Trophoblast cell (in vitro differentiated cells and primary cell): ENCODE data around the gene PRCC.

ENCODE experiments used
- DNase-seq, 2 donors: peaks; one replicate each; pipeline ENCODE4 v3.0.0-alpha.2; 2016
- H2AFZ ChIP-seq: 2 replicates; pipeline ENCODE4 v1.6.1; 2013; ENCODE audit warnings: low read length, moderate library complexity, mild to moderate bottlenecking; ENCODE audit not compliant: insufficient read depth, poor library complexity
- H2AK5ac ChIP-seq: 2 replicates; pipeline ENCODE4 v1.6.1; 2013; ENCODE audit warnings: mild to moderate bottlenecking, low read length
- H2BK120ac ChIP-seq: 2 replicates; pipeline ENCODE4 v1.6.1; 2013; ENCODE audit warnings: low read length, mild to moderate bottlenecking, moderate library complexity; ENCODE audit not compliant: insufficient read depth, poor library complexity
- H2BK12ac ChIP-seq: 2 replicates; pipeline ENCODE4 v1.6.1; 2013; ENCODE audit warnings: mild to moderate bottlenecking, low read length, moderate library complexity
- H2BK5ac ChIP-seq: 2 replicates; pipeline ENCODE4 v1.6.1; 2013; ENCODE audit warnings: low read length, low read depth, moderate library complexity, mild to moderate bottlenecking; ENCODE audit not compliant: poor library complexity
- H3K14ac ChIP-seq: 2 replicates; pipeline ENCODE4 v1.6.1; 2013; ENCODE audit warnings: mild to moderate bottlenecking, low read length
- H3K18ac ChIP-seq: 2 replicates; pipeline ENCODE4 v1.6.1; 2013; ENCODE audit warnings: mild to moderate bottlenecking, low read length
- H3K23ac ChIP-seq: 2 replicates; pipeline ENCODE4 v1.6.1; 2013; ENCODE audit warnings: low read length
- H3K27ac ChIP-seq: 2 replicates; pipeline ENCODE4 v1.5.1; 2013; ENCODE audit warnings: low read depth, mild to moderate bottlenecking, inconsistent platforms, low read length, moderate library complexity
- H3K27me3 ChIP-seq: 2 replicates; pipeline ENCODE4 v1.6.1; 2013; ENCODE audit warnings: inconsistent platforms, mild to moderate bottlenecking, low read length, moderate library complexity; ENCODE audit not compliant: insufficient read depth
- H3K36me3 ChIP-seq, 2 experiments: 1 replicate in 1 of 2; 2 replicates in 1 of 2; pipeline ENCODE4 v1.6.1; 2013; ENCODE audit warnings: low read length in 2 of 2, mild to moderate bottlenecking in 2 of 2, moderate library complexity in 1 of 2; ENCODE audit not compliant: insufficient read depth in 2 of 2, control insufficient read depth in 1 of 2
- H3K4ac ChIP-seq: 2 replicates; pipeline ENCODE4 v1.6.1; 2013; ENCODE audit warnings: low read depth, mild to moderate bottlenecking, low read length, moderate library complexity
- H3K4me1 ChIP-seq, 2 experiments: 1 replicate in 1 of 2; 2 replicates in 1 of 2; pipeline ENCODE4 v1.6.1; 2013; ENCODE audit warnings: low read length in 2 of 2, mild to moderate bottlenecking in 2 of 2, moderate library complexity in 1 of 2; ENCODE audit not compliant: insufficient read depth in 2 of 2, control insufficient read depth in 1 of 2
- H3K4me2 ChIP-seq: 2 replicates; pipeline ENCODE4 v1.6.1; 2013; ENCODE audit warnings: inconsistent platforms, mild to moderate bottlenecking, low read length, moderate library complexity
- H3K4me3 ChIP-seq: 2 replicates; pipeline ENCODE4 v1.5.1; 2013; ENCODE audit warnings: mild to moderate bottlenecking, low read depth, low read length, inconsistent platforms
- H3K79me1 ChIP-seq: one replicate; pipeline ENCODE4 v1.6.1; 2013; ENCODE audit warnings: low read length
- H3K79me2 ChIP-seq: 2 replicates; pipeline ENCODE4 v1.6.1; 2013; ENCODE audit warnings: low read length, mild to moderate bottlenecking; ENCODE audit not compliant: control insufficient read depth, insufficient read depth, poor library complexity
- H3K9ac ChIP-seq: 2 replicates; pipeline ENCODE4 v1.6.1; 2013; ENCODE audit warnings: mild to moderate bottlenecking, low read length
- H3K9me3 ChIP-seq: 2 replicates; pipeline ENCODE4 v1.6.1; 2013; ENCODE audit warnings: low read depth, mild to moderate bottlenecking, control low read depth, inconsistent platforms, low read length; ENCODE audit not compliant: insufficient read depth
- H4K12ac ChIP-seq: 2 replicates; pipeline ENCODE4 v1.6.1; 2013; ENCODE audit warnings: low read depth, mild to moderate bottlenecking, low read length, moderate library complexity
- H4K8ac ChIP-seq: 2 replicates; pipeline ENCODE4 v1.6.1; 2013; ENCODE audit warnings: low read depth, mild to moderate bottlenecking, low read length, moderate library complexity
- H4K91ac ChIP-seq: one replicate; pipeline ENCODE4 v1.6.1; 2013; ENCODE audit warnings: low read depth, mild to moderate bottlenecking, low read length, moderate library complexity
- WGBS: extraction: QIAGEN DNeasy Blood & Tissue Kit; methylation state at CpG from one replicate; pipeline ENCODE4 v1.1.7; 2013; ENCODE audit warnings: missing lambda C conversion rate; ENCODE audit not compliant: insufficient read length, insufficient coverage; ENCODE audit errors: extremely low coverage; 5-methylcytosine and 5-hydroxymethylcytosine counted together

PRCC gene

DNA sequence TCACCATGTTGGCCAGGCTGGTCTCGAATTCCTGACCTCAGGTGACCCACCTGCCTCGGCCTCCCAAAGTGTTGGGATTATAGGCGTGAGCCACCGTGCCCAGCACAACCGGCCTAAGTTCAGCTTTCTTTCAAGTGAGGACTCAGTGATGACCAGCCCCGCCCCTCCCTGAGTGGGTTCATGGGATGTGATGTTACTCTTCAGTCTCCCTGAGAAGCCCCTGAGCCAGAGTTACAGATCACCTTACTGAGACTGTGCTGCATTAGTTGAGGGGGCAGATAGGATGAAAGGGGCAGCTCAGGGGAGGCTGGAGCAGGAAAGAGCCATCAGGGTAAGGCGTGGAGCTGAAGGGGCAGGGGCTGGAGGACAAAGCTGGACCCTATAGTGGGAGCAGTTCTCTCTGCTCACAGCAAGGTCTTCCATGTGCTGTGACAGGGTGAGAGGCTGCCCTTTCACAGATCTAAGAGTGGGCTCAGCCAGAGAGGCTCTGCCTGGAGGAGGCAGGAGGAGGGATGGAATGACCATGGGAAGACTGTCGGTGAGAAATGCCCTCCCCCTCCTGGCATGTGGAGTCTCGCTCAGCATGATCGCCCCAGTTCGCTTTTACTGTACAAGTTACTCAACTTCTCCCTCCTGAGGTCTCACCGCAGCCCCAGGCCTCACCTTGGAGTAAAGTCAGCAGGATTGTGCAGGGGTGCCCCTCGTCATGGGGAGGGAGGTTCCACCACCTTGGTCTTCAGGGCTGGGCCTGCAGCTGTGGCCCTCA lies 35.9 kb downstream of the PRCC start:
- H3K4me2 ChIP-seq, result no peak overlapping the region
- no peak overlapping the region for H2BK5ac ChIP-seq
- WGBS, result no CpG with 5 or more reads among the region's 13 CpGs
- H4K8ac ChIP-seq, result no peak overlapping the region
- H3K27ac ChIP-seq, result no peak overlapping the region
- H2BK120ac ChIP-seq, result no peak overlapping the region
- no peak overlapping the region for H3K23ac ChIP-seq
- no peak overlapping the region for H2BK12ac ChIP-seq
- no peak overlapping the region for H3K9ac ChIP-seq
- H3K14ac ChIP-seq, result no peak overlapping the region
- H3K4ac ChIP-seq, result no peak overlapping the region
- no peak overlapping the region for H2AK5ac ChIP-seq
- H4K12ac ChIP-seq, result no peak overlapping the region
- H3K4me1 ChIP-seq, result no peaks in the 10 kb centered on the region
- H3K79me1 ChIP-seq, result no peaks in the 10 kb centered on the region
- no peak overlapping the region for H3K18ac ChIP-seq
- H3K36me3 ChIP-seq, result peaks cover 12 to 26% of the 10 kb centered on the region in 2 experiments
- H3K9me3 ChIP-seq, result no peaks in the 10 kb centered on the region
- H3K79me2 ChIP-seq, result no peaks in the 10 kb centered on the region
- no peak overlapping the region for H3K4me3 ChIP-seq
- H3K27me3 ChIP-seq, result no peaks in the 10 kb centered on the region
- no peak overlapping the region for H2AFZ ChIP-seq
- no peak overlapping the region for H4K91ac ChIP-seq
- no peak for DNase-seq

DNA sequence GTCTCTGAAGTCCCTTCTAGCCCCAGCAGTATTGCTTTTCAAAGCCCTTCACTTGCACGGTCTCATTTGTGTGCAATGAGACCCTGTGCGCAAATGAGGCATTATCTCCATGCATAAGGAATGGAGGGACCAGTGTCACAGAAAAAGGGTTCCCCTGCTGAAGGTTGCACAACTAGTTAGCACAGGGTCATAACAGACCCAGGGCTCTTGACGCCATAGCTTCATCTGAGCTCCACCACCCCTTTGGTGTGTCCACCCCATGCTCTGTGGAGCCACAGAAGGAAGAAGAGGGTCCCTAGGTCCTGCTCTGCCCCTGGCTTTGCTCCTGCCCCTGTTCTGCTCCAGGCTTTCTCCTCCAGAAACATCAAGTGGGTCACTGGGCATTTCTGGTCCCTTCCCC lies 36.7 kb downstream of the PRCC start:
- no CpG with 5 or more reads among the region's 3 CpGs for WGBS
- H4K8ac ChIP-seq, result no peak overlapping the region
- no peak overlapping the region for H4K91ac ChIP-seq
- no peak overlapping the region for H3K27ac ChIP-seq
- H3K4me2 ChIP-seq, result no peak overlapping the region
- H3K79me2 ChIP-seq, result no peaks in the 10 kb centered on the region
- H3K9ac ChIP-seq, result no peak overlapping the region
- H3K9me3 ChIP-seq, result no peaks in the 10 kb centered on the region
- H3K4me3 ChIP-seq, result no peak overlapping the region
- no peak overlapping the region for H3K4ac ChIP-seq
- H3K27me3 ChIP-seq, result no peaks in the 10 kb centered on the region
- no peak overlapping the region for H2AK5ac ChIP-seq
- no peak overlapping the region for H3K23ac ChIP-seq
- no peak overlapping the region for H3K18ac ChIP-seq
- no peaks in the 10 kb centered on the region for H3K4me1 ChIP-seq
- H2BK5ac ChIP-seq, result no peak overlapping the region
- H3K36me3 ChIP-seq, result peaks cover 12 to 22% of the 10 kb centered on the region in 2 experiments
- no peak for DNase-seq
- no peak overlapping the region for H2AFZ ChIP-seq
- H3K14ac ChIP-seq, result no peak overlapping the region
- H2BK12ac ChIP-seq, result no peak overlapping the region
- H3K79me1 ChIP-seq, result no peaks in the 10 kb centered on the region
- no peak overlapping the region for H4K12ac ChIP-seq
- no peak overlapping the region for H2BK120ac ChIP-seq

DNA sequence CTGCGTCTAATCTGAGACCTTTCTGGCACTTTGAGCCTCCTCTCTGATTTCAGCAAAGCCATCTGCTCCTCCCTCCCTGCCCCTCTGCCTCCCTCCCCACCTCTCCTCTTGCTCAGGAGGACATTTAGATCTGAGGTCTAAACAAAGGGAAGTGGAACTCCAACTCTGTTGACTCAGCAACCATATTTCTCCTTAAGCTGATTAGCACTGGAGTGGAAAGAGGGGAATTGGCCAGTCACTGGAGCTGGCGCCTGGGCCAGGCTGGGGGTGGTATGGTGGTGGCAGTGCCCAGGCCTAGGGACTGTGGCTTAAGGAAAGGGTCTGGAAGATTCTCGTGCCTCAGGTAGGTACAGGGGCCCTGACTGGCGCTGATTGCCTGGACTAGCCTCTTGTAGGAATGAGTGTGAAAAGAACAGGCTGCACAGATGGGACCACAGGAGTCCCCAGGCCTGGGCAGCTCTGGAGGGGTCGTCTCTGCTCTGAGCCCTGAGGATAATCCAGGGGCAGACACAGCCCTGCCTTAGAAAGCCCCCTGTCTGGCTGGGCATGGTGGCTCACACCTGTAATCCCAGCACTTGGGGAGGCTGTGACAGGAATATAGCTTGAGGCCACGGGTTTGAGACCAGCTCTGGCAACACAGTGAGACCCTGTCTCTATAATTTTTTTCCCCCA lies 37.4 kb downstream of the PRCC start:
- no peak for DNase-seq

DNA sequence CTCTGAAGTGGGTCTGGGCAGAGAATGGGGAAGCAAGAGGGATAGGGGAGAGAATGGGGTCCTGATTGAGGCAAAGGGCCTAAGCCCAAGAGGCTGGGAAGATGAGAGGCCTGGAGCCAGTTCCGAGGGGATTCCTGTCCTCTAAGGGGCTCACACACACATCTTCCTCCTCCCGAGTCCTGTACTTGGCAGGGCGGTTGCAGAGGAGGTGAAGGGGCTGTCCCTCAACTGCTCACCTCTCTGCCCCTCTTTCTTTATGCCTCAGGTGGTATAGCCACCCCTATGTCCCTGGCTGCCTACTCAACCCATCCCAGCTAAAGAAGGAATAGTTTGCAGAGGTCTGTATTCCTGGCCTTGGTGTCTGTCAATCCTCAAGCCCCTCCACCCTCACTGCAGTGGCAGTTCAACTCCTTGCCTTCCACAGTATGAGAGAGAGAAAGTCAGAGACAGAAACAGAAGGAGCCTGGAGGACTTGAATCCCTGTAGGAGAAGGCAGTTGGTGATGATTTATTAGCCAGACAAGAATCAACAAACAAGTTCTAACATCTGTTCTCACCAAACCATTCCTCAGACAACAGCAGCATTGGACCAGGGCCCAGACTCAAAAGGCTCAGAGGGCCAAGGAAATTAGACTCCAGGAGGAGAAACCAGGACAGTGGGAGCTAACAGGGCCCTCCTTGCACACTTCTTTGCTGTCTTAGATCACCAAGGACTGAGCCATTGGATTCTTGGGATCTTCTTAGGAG lies 38.6 kb downstream of the PRCC start:
- H2BK5ac ChIP-seq, result no peak overlapping the region
- H2AFZ ChIP-seq, result no peak overlapping the region
- no peaks in the 10 kb centered on the region for H3K9me3 ChIP-seq
- H3K4me3 ChIP-seq, result no peak overlapping the region
- no peak overlapping the region for H2AK5ac ChIP-seq
- H3K18ac ChIP-seq, result no peak overlapping the region
- H3K4me1 ChIP-seq, result no peaks in the 10 kb centered on the region
- no peak for DNase-seq
- no peaks in the 10 kb centered on the region for H3K27me3 ChIP-seq
- no peak overlapping the region for H3K14ac ChIP-seq
- H3K79me1 ChIP-seq, result no peaks in the 10 kb centered on the region
- H2BK12ac ChIP-seq, result no peak overlapping the region
- no peak overlapping the region for H3K23ac ChIP-seq
- H3K79me2 ChIP-seq, result no peaks in the 10 kb centered on the region
- H3K36me3 ChIP-seq, result peaks cover 8 to 13% of the 10 kb centered on the region in 2 experiments
- no CpG with 5 or more reads among the region's 3 CpGs for WGBS
- no peak overlapping the region for H3K4ac ChIP-seq
- H2BK120ac ChIP-seq, result no peak overlapping the region
- H3K27ac ChIP-seq, result no peak overlapping the region
- H3K4me2 ChIP-seq, result no peak overlapping the region
- H3K9ac ChIP-seq, result no peak overlapping the region
- H4K12ac ChIP-seq, result no peak overlapping the region
- H4K8ac ChIP-seq, result no peak overlapping the region
- no peak overlapping the region for H4K91ac ChIP-seq

More for the DNA sequence above, 37.4 kb downstream of the PRCC start:
- H2BK12ac ChIP-seq, result no peak overlapping the region
- H3K4ac ChIP-seq, result no peak overlapping the region
- no peaks in the 10 kb centered on the region for H3K27me3 ChIP-seq
- H3K79me1 ChIP-seq, result no peaks in the 10 kb centered on the region
- H4K8ac ChIP-seq, result no peak overlapping the region
- H3K4me1 ChIP-seq, result no peaks in the 10 kb centered on the region
- no peak overlapping the region for H3K18ac ChIP-seq
- H3K4me2 ChIP-seq, result no peak overlapping the region
- H3K4me3 ChIP-seq, result no peak overlapping the region
- no peak overlapping the region for H2AK5ac ChIP-seq
- no peak overlapping the region for H4K12ac ChIP-seq
- no peak overlapping the region for H4K91ac ChIP-seq
- H3K14ac ChIP-seq, result no peak overlapping the region
- no peak overlapping the region for H3K27ac ChIP-seq
- H3K79me2 ChIP-seq, result no peaks in the 10 kb centered on the region
- no peak overlapping the region for H3K9ac ChIP-seq
- H3K23ac ChIP-seq, result no peak overlapping the region
- H2BK120ac ChIP-seq, result no peak overlapping the region
- H2AFZ ChIP-seq, result no peak overlapping the region
- no peaks in the 10 kb centered on the region for H3K9me3 ChIP-seq
- WGBS, result no CpG with 5 or more reads among the region's 6 CpGs
- no peak overlapping the region for H2BK5ac ChIP-seq
- H3K36me3 ChIP-seq, result peaks cover 12 to 22% of the 10 kb centered on the region in 2 experiments
